Liver (tissue), 9 donors: ENCODE data around the gene SYT13. TPM values are rescaled to one million over a fixed set of nuclear protein-coding genes. Genes with fewer than 3 reads are reported as not detected.
"Not testable (repeated sequence)": the region's sequence is repeated elsewhere in the genome, so short reads cannot be mapped to it uniquely, and the experiment has no call there.

Source experiments
- DNase-seq: peaks from one replicate; pipeline ENCODE4 v3.0.0-alpha.2; 2017; ENCODE audit warnings: low spot score
- H3K27ac ChIP-seq, 2 donors: one replicate each; pipeline ENCODE4 v1.7.0; 2013; ENCODE audit warnings: inconsistent platforms in 2 of 2, low read length in 2 of 2, control low read depth in 1 of 2, low read depth in 1 of 2, mild to moderate bottlenecking in 1 of 2
- H3K27me3 ChIP-seq, 4 donors: one replicate each; pipeline versions ENCODE4 v1.6.1 to v1.7.0; 2013; ENCODE audit warnings: low read length in 3 of 4, inconsistent platforms in 1 of 4, mild to moderate bottlenecking in 1 of 4, moderate library complexity in 1 of 4; ENCODE audit not compliant: control insufficient read depth in 4 of 4, insufficient read depth in 4 of 4
- H3K36me3 ChIP-seq, 4 donors: one replicate each; pipeline versions ENCODE4 v1.6.1 to v1.7.0; 2013; ENCODE audit warnings: low read length in 3 of 4, mild to moderate bottlenecking in 3 of 4, low read depth in 1 of 4, moderate library complexity in 1 of 4; ENCODE audit not compliant: control insufficient read depth in 4 of 4, insufficient read depth in 3 of 4
- H3K4me1 ChIP-seq, 4 donors: one replicate each; pipeline versions ENCODE4 v1.6.1 to v1.7.0; 2013; ENCODE audit warnings: low read length in 3 of 4, mild to moderate bottlenecking in 3 of 4, moderate library complexity in 1 of 4; ENCODE audit not compliant: control insufficient read depth in 4 of 4, insufficient read depth in 4 of 4
- H3K4me3 ChIP-seq, 3 donors: one replicate each; pipeline versions ENCODE4 v1.6.1 to v1.7.0; 2013; ENCODE audit warnings: low read length in 3 of 3, control low read depth in 1 of 3, low read depth in 1 of 3, mild to moderate bottlenecking in 1 of 3
- H3K9ac ChIP-seq, 2 donors: one replicate each; pipeline ENCODE4 v1.7.0; 2013; ENCODE audit warnings: low read length in 2 of 2, mild to moderate bottlenecking in 2 of 2, moderate library complexity in 2 of 2, control low read depth in 1 of 2, low read depth in 1 of 2
- H3K9me3 ChIP-seq, 4 donors: one replicate each; pipeline versions ENCODE4 v1.6.1 to v1.7.0; 2013; ENCODE audit warnings: low read length in 3 of 4; ENCODE audit not compliant: control insufficient read depth in 4 of 4
- ATF3 ChIP-seq: IDR thresholded peaks from 2 replicates; pipeline ENCODE4 v1.6.1; 2016; ENCODE audit warnings: antibody characterized with exemption
- CTCF ChIP-seq: fragments of 150-350 bp; IDR thresholded peaks from 2 replicates; pipeline ENCODE4 v1.5.1; 2017; ENCODE audit warnings: improper control_type of control experiment, low read depth, low read length; ENCODE audit not compliant: missing input control
- EGR1 ChIP-seq, 2 donors: IDR thresholded peaks; 2 replicates each; pipeline ENCODE4 v1.6.1; 2016 to 2018; ENCODE audit warnings: antibody characterized with exemption in 2 of 2, low read depth in 2 of 2
- FOXA1 ChIP-seq: IDR thresholded peaks from 2 replicates; pipeline ENCODE4 v1.6.1; 2016; ENCODE audit warnings: antibody characterized with exemption
- FOXA2 ChIP-seq: IDR thresholded peaks from 2 replicates; pipeline ENCODE4 v1.6.1; 2016; ENCODE audit warnings: antibody characterized with exemption
- GABPA ChIP-seq, 2 donors: IDR thresholded peaks in 1 of 2; conservative IDR thresholded peaks in 1 of 2; 2 replicates each; pipeline ENCODE4 v1.6.1; 2016; ENCODE audit warnings: antibody characterized with exemption in 2 of 2, mild to moderate bottlenecking in 1 of 2, moderate library complexity in 1 of 2
- HNF4A ChIP-seq, 2 donors: conservative IDR thresholded peaks; 2 replicates each; pipeline ENCODE4 v1.6.1; 2016; ENCODE audit warnings: antibody characterized with exemption in 2 of 2, mild to moderate bottlenecking in 2 of 2
- JUND ChIP-seq, 2 donors: IDR thresholded peaks; 2 replicates each; pipeline ENCODE4 v1.6.1; 2016; ENCODE audit warnings: antibody characterized with exemption in 2 of 2
- NR2F2 ChIP-seq: IDR thresholded peaks from 2 replicates; pipeline ENCODE4 v1.6.1; 2016; ENCODE audit warnings: antibody characterized with exemption
- RAD21 ChIP-seq, 2 donors: IDR thresholded peaks; 2 replicates each; pipeline ENCODE4 v1.6.1; 2016; ENCODE audit warnings: antibody characterized with exemption in 2 of 2, mild to moderate bottlenecking in 2 of 2
- RXRA ChIP-seq, 2 donors: IDR thresholded peaks; 2 replicates each; pipeline ENCODE4 v1.6.1; 2017 to 2018; ENCODE audit warnings: antibody characterized with exemption in 2 of 2, mild to moderate bottlenecking in 1 of 2
- TAF1 ChIP-seq: conservative IDR thresholded peaks from 2 replicates; pipeline ENCODE4 v1.6.1; 2016; ENCODE audit warnings: antibody characterized with exemption, mild to moderate bottlenecking
- YY1 ChIP-seq: IDR thresholded peaks from 2 replicates; pipeline ENCODE4 v1.6.1; 2016; ENCODE audit warnings: antibody characterized with exemption, mild to moderate bottlenecking
- ZBTB33 ChIP-seq: IDR thresholded peaks from 2 replicates; pipeline ENCODE4 v1.6.1; 2016; ENCODE audit warnings: antibody characterized with exemption
- WGBS: extraction: QIAGEN DNeasy Blood & Tissue Kit; methylation state at CpG from one replicate; pipeline ENCODE4 v1.1.7; 2013; 5-methylcytosine and 5-hydroxymethylcytosine counted together
- polyA plus RNA-seq, 2 donors: library from polyadenylated mRNA; stranded (reverse) in 1 of 2; unstranded in 1 of 2; fragments of 200-250 nt in 1 of 2; fragments of >200 nt in 1 of 2; fragmentation: Nextera tagmentation in 1 of 2; extraction: Ambion mirVana in 1 of 2; gene quantifications; one replicate each; pipeline versions ENCODE4 v1.2.1 to v1.2.3, GENCODE V29; 2013 to 2015
- total RNA-seq, 2 donors: library from RNA; depleted of rRNA; stranded (reverse); fragments of >200 nt; gene quantifications; one replicate each; pipeline ENCODE4 v1.2.3, GENCODE V29; 2014
- TF ChIP-seq, protein P1 (sequence below): IDR thresholded peaks from 2 replicates; pipeline ENCODE4 v1.6.1; 2016; ENCODE audit warnings: antibody characterized with exemption
- donor health status: healthy.
- donor health status: healthy.
- donor health status: healthy.
- donor health status: healthy.
- donor health status: healthy.

The SYT13 gene
- total and polyA plus RNA-seq, 4 donors: 0.05 to 0.33 (median 0.14) TPM

DNA sequence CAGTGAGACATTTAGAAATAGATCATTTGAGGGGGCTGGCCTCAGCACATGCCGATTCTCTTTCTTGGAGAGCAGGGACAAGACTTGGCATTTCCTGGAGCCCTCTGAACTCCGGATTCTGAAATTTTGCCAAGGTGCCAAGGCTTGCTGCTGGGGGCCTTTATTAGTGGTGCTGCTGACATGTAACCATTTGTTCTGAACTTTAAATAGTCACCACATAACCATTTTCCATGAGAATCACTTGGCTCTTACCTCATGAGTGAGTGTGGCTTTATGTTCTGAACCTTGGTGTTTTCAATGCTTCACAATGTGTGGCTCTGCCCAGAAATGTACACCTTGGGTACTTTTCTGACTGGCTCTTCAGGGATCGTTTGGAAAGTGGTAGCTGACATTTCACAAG, 33.3 kb downstream of the SYT13 start:
- no peaks in the 10 kb centered on the region for H3K9me3 ChIP-seq
- no peak overlapping the region for H3K27ac ChIP-seq
- H3K36me3 ChIP-seq: no peaks in the 10 kb centered on the region
- no peak overlapping the region for H3K4me3 ChIP-seq
- no peak overlapping the region for H3K9ac ChIP-seq
- TF ChIP-seq FOXA1 (no peak), RXRA (IDR thresholded peaks at IDR 0.05) (no peak), JUND (IDR thresholded peaks at IDR 0.05) (no peak), GABPA (IDR thresholded peaks at IDR 0.05 in 1 of 2, conservative IDR thresholded peaks at IDR 0.05 in 1 of 2) (no peak), RAD21 (IDR thresholded peaks at IDR 0.05) (no peak), HNF4A (conservative IDR thresholded peaks at IDR 0.05) (no peak), EGR1 (IDR thresholded peaks at IDR 0.05; ENCODE audit: low read depth in 2 of 2) (no peak), FOXA2 (no peak), ATF3 (no peak)
- DNase-seq: no peak
- H3K27me3 ChIP-seq: peaks cover 0 to 3% (median 0%) of the 10 kb centered on the region in 4 donors
- 67% methylated on average over 3 of the region's 3 CpGs for WGBS
- no peaks in the 10 kb centered on the region for H3K4me1 ChIP-seq

- Histone ChIP-seq H3K9me3 (no peaks in the 10 kb centered on the region), H3K27ac (no peak overlapping the region), H3K4me1 (no peaks in the 10 kb centered on the region), H3K36me3 (no peaks in the 10 kb centered on the region), H3K27me3 (peaks cover 0 to 3% (median 0%) of the 10 kb centered on the region in 4 donors), H3K9ac (no peak overlapping the region), H3K4me3 (no peak overlapping the region)
- 50% methylated on average over 22 of the region's 22 CpGs for WGBS
- no peak for TF ChIP-seq RXRA (IDR thresholded peaks at IDR 0.05)
- TF ChIP-seq CTCF: peak; percentile 42
- no peak for TF ChIP-seq FOXA1
- peak; percentile 16 to 70 for TF ChIP-seq RAD21 (IDR thresholded peaks at IDR 0.05)
- no peak for TF ChIP-seq TAF1
- DNase-seq: peak; percentile 53
These were observed 33.8 kb downstream of the SYT13 start for GRCh38 chr11:45252134-45252856.

DNA sequence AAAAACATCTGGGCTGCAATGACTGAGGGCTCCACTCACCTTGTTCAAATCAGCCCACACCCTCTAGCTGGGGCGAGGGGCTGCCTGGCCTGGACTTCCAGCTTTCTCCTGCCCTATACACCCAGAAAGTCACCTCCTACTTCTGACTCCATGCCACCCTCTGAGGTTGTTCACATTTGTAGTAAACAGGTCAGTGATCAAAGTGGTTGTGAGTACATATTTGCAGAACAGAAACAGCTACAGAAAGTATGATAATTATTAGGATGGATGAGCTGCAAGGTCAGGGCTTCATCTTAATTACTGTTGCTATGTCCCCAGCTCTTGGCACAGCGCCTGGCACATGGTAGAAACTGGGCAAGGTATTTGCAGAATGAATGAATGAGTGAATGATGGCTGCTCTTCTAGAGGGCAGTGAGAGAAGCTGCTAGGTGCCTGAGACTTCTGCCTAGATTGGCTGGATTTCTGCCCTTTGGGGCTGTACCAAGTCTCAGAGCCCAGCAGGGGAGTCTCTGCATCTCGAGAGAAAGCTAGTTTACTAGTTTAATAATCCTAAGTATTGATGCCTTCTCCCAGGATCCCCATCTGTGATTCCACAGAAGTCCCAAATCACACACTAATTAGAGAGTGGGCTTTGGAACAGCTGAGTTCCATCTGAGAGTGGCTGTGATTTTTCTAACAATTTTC, 36.0 kb downstream of the SYT13 start:
- no peak overlapping the region for H3K4me3 ChIP-seq
- 61% methylated on average over 3 of the region's 3 CpGs for WGBS
- H3K27ac ChIP-seq: no peak overlapping the region
- DNase-seq: no peak
- no peak for TF ChIP-seq EGR1 (IDR thresholded peaks at IDR 0.05; ENCODE audit: low read depth in 2 of 2)
- TF ChIP-seq HNF4A (conservative IDR thresholded peaks at IDR 0.05): no peak
- TF ChIP-seq RXRA (IDR thresholded peaks at IDR 0.05): no peak
- TF ChIP-seq CTCF: no peak
- no peak for TF ChIP-seq JUND (IDR thresholded peaks at IDR 0.05)
- TF ChIP-seq NR2F2: no peak
- no peak for TF ChIP-seq YY1
- no peak for TF ChIP-seq TAF1
- no peak for TF ChIP-seq RAD21 (IDR thresholded peaks at IDR 0.05)
- no peak for TF ChIP-seq FOXA2
- no peak for TF ChIP-seq ZBTB33
- TF ChIP-seq, protein P1, sequence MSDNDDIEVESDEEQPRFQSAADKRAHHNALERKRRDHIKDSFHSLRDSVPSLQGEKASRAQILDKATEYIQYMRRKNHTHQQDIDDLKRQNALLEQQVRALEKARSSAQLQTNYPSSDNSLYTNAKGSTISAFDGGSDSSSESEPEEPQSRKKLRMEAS: no peak
- H3K9me3 ChIP-seq: no peaks in the 10 kb centered on the region
- peaks cover 0 to 3% (median 1%) of the 10 kb centered on the region in 4 donors for H3K27me3 ChIP-seq
- no peaks in the 10 kb centered on the region for H3K36me3 ChIP-seq
- no peak overlapping the region for H3K9ac ChIP-seq
- no peaks in the 10 kb centered on the region for H3K4me1 ChIP-seq

DNA sequence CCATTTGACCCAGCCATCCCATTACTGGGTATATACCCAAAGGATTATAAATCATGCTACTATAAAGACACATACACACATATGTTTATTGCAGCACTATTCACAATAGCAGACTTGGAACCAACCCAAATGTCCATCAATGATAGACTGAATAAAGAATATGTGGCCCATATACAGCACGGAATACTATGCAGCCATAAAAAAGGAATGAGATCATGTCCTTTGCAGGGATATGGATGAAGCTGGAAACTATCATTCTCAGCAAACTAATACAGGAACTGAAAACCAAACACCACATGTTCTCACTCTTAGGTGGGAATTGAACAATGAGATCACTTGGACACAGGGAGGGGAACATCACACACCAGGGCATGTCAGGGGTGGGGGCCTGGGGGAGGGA, 36.8 kb downstream of the SYT13 start:
- WGBS: 91% methylated on average over 1 of the region's 1 CpG
- not testable (repeated sequence) for H3K4me3 ChIP-seq, H3K4me1 ChIP-seq, H3K9me3 ChIP-seq, H3K9ac ChIP-seq, H3K27ac ChIP-seq, H3K36me3 ChIP-seq, DNase-seq, H3K27me3 ChIP-seq
